ENCODE measurements around the gene DENND1A.

Gene DENND1A

DNA sequence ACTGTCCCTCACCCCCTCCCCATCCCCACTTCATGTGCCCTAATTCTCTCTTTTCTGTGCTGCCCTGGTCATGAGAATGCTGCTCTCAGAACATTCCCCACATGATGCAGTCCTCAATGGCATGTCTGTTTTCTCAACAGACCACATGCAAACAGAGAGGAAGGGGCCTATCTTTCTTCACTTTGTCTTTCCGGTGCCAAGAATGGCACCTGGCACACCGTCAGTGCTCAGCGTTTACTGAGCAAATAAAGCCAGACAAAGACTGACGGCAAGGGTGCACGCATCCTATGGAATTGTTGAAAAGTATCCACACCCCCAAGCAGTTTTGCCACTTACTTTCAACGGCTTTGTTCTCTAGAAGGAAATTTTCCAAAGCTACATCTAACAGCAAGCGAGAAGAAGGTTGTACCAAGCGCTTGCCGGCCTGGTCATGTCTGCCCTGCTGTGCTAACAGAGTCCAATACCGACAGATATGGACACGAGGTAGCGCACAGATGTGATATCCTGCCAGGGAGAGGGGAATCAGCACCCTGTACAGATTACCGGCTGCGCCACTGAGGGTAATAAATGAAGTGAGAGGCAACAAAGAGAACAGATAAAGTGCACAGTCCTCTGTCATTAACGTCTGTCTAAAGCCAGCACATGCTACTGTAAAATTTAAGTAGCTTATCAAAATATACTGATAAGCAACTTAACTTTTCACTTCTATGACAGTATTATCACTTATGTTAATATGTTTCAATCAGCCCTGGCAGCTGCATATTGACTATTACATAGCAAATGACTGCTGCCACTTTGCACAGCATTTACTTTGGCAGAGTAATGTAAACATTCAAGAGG lies 251.7 kb downstream of the DENND1A start:
- H3K9me3 ChIP-seq (ENCODE audit: control insufficient read depth, insufficient read depth, low read length), result peaks cover 2% of the 10 kb centered on the region; the same call in 1 of the 2 replicates
- H3K36me3 ChIP-seq (ENCODE audit: insufficient read depth, low read length), result no peaks in the 10 kb centered on the region
- H3K9ac ChIP-seq (ENCODE audit: low read depth, low read length), result no peak overlapping the region
- H3K4me1 ChIP-seq (ENCODE audit: insufficient read depth, low read length), result no peaks in the 10 kb centered on the region

DNA sequence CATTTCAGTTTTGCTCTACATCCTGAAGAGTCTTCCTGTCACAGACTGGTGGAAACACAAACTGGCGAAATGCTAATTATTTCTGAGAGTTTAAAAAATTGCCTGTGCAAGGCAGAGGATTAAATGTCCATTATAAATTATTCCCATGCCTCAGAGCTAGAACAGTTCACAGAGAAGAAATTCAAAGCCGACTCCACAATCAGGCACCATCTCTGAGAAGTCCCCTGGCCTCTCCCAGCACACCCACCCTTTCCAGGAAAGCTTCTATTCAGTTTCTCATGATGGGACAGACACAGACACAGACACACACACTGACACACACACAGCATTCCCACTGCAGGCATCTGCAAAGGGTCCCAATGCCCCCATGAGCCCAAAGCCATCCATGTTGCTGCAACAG lies 253.1 kb downstream of the DENND1A start:
- Histone ChIP-seq H3K4me1 (ENCODE audit: insufficient read depth, low read length) (no peaks in the 10 kb centered on the region), H3K36me3 (ENCODE audit: insufficient read depth, low read length) (no peaks in the 10 kb centered on the region), H3K9me3 (ENCODE audit: control insufficient read depth, insufficient read depth, low read length) (peaks cover 3% of the 10 kb centered on the region; the same call in 1 of the 2 replicates), H3K9ac (ENCODE audit: low read depth, low read length) (no peak overlapping the region)

DNA sequence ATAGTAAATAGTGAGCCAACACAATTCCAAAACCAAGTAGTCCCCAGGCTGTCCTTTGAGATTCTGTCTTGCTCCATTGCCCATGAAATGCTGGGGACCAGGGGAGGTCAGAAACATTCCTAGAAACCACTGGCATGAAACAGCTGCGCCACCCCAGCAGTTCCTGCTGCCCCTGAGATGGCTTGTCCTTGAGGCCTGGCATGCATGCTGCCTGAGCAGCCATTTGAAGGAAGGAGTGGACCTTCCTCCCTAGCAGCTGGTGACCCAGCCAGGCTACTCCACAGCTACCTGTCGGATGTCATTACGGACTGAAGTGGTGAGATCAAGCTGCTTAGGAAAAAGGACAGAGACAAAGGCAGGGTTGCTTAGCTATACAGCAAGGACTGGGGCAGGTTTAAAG lies 260.6 kb downstream of the DENND1A start:
- Histone ChIP-seq H3K4me1 (ENCODE audit: insufficient read depth, low read length) (no peaks in the 10 kb centered on the region), H3K36me3 (ENCODE audit: insufficient read depth, low read length) (no peaks in the 10 kb centered on the region), H3K9ac (ENCODE audit: low read depth, low read length) (no peak overlapping the region), H3K9me3 (ENCODE audit: control insufficient read depth, insufficient read depth, low read length) (peaks cover 7% of the 10 kb centered on the region; the same call in 1 of the 2 replicates)

DNA sequence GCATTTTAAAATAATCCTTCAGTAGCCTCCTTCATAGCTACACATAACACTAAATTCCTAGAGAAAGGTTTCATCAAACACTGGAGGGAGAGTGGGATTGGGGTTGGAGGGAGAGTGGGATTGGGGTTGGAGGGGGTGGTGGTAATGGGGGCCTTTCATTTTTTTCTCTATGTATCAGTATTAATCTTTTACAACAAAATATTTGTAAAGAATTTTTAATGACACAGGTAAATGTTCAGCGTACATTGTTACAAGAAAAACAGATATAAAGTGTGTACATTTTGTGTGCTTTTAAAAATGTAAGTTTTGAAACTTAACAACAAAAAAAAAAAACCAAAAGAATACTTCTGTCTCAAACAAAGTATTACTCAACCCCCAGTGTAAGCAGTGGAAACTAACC lies 266.4 kb downstream of the DENND1A start:
- Histone ChIP-seq H3K9ac (ENCODE audit: low read depth, low read length) (no peak overlapping the region), H3K36me3 (ENCODE audit: insufficient read depth, low read length) (no peaks in the 10 kb centered on the region), H3K4me1 (ENCODE audit: insufficient read depth, low read length) (no peaks in the 10 kb centered on the region), H3K9me3 (ENCODE audit: control insufficient read depth, insufficient read depth, low read length) (peaks cover 3% of the 10 kb centered on the region)

DNA sequence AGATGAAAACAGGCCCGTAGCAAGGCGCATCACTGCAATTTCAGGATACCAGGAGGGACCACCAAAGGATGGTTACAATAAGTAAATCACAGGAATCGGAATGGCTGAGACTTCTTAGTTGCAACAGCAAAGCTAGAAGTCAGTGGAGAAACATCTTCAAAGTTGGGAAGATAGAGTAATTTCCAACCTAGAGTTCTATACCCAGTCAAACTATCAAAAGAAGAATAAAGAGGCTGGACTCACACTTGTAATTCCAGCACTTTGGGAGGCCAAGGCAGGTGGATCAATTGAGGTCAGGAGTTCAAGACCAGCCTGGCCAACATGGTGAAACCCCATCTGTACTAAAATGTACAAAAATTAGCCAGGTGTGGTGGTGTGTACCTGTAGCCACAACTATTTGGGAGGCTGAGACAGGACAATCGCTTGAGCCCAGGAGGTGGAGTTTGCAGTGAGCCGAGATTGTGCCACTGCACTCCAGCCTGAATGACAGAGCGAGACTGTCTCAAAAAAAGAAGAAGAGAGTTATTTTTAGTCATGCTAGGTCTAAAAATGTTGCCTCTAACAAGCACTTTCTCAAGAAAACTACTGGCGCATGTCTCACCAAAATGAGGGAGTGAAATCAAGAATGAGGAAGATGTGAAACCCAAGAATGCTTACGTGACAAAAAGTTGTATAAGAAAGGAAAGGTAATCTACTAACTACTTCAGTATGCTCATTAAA lies 267.7 kb downstream of the DENND1A start:
- H3K9ac ChIP-seq (ENCODE audit: low read depth, low read length), result no peak overlapping the region
- no peaks in the 10 kb centered on the region for H3K36me3 ChIP-seq (ENCODE audit: insufficient read depth, low read length)
- H3K9me3 ChIP-seq (ENCODE audit: control insufficient read depth, insufficient read depth, low read length), result peaks cover 3% of the 10 kb centered on the region
- no peaks in the 10 kb centered on the region for H3K4me1 ChIP-seq (ENCODE audit: insufficient read depth, low read length)

DNA sequence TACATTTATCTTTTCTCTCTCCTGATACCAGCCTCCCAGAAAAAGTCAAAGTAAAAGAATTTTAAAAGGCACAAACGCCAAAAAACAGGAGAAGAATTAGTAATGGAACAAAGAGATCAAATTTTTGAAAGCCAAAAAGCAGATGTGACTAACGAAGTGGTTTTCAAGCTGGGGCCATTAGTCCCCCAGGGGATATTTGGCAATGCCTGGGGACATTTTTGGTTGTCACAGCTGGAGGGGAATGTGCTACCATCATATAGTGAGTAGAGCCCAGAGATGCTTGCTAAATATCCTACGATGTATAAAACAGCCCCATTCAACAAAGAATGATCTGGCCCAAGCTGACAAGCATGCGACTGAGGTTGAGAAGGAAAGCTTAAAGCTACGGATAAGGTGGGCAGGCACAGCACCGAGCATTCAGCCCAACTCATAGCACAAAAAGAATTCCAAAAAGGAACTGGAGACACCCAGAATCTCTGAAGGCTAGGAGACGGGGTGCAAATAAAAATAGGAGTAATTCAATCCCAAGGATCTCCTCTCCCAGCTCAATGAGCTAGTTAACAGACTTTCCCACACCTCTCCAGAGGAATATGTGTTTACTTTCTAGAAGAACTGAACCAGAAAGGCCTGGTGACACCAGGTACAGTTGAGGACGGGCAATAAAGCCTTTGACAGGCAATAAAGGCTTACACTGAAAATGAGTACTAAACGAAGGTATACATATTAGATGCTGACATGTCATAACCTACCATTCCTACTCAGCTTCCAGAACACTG lies 269.0 kb downstream of the DENND1A start:
- H3K9me3 ChIP-seq (ENCODE audit: control insufficient read depth, insufficient read depth, low read length), result peaks cover 3% of the 10 kb centered on the region; the same call in 1 of the 2 replicates
- H3K4me1 ChIP-seq (ENCODE audit: insufficient read depth, low read length), result peaks cover 4% of the 10 kb centered on the region
- H3K9ac ChIP-seq (ENCODE audit: low read depth, low read length), result no peak overlapping the region

DNA sequence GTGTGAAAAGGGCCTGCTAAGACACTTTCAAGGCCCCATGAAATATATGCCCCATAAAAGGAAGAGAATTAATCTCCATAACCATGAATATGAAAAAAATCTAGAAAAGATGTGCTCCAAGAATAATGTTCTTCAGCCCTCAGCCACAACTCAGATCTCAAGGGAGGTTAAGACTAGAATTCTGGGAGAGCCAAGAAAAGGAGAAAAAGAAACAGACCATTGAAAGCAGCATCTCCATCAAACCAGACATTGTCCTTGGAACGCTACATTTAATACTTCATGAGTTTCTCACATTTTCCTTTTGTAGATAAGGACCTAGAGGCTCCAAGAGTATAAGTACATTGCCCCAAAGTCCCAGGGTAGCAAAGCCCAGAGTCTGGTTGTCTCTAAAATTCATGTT lies 270.6 kb downstream of the DENND1A start:
- Histone ChIP-seq H3K4me1 (ENCODE audit: insufficient read depth, low read length) (peaks cover 4% of the 10 kb centered on the region), H3K36me3 (ENCODE audit: insufficient read depth, low read length) (no peaks in the 10 kb centered on the region), H3K9me3 (ENCODE audit: control insufficient read depth, insufficient read depth, low read length) (no peaks in the 10 kb centered on the region; the same call in 1 of the 2 replicates), H3K9ac (ENCODE audit: low read depth, low read length) (no peak overlapping the region)

More for the DNA sequence above, 269.0 kb downstream of the DENND1A start:
- H3K36me3 ChIP-seq (ENCODE audit: insufficient read depth, low read length), result no peaks in the 10 kb centered on the region

DNA sequence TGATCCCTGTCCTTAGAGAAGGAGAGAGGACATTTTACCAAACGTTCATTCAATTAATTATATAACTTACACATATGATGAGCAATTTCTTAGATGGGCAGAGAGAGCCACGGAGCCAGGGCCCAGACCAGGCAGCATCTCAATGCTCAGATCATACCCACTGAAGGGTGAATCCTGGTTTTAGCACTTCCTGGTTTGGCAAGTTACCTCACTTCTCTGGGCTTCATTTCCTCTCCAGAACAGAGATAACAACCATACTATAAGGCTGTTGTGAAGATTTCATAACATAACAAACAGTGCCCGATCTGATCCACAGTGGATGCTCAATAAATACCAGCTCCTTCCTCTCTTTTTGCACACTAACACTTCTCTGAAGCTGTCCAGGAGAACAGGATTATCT lies 271.1 kb downstream of the DENND1A start:
- peaks cover 4% of the 10 kb centered on the region for H3K4me1 ChIP-seq (ENCODE audit: insufficient read depth, low read length)
- no peak overlapping the region for H3K9ac ChIP-seq (ENCODE audit: low read depth, low read length)
- H3K36me3 ChIP-seq (ENCODE audit: insufficient read depth, low read length), result no peaks in the 10 kb centered on the region
- no peaks in the 10 kb centered on the region; the same call in 1 of the 2 replicates for H3K9me3 ChIP-seq (ENCODE audit: control insufficient read depth, insufficient read depth, low read length)

DNA sequence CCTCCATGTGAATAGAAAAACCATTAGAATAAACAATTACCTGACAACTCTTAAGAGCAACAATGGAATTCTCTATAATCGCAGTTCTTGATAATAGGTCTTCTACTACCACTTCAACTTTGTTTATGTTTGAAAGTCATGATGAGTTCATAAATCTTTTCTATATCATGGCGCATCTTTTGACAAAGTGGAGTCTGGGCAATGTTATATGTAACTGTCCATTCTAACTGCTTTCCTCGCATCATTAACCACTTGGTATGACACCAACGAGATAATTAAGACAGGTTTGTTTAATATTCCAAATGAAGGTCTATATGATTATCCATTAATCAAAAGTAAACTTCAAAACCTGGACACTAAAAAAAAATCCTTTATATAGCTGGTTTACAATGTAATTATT lies 272.0 kb downstream of the DENND1A start:
- Histone ChIP-seq H3K9me3 (ENCODE audit: control insufficient read depth, insufficient read depth, low read length) (no peaks in the 10 kb centered on the region; the same call in 1 of the 2 replicates), H3K4me1 (ENCODE audit: insufficient read depth, low read length) (peaks cover 4% of the 10 kb centered on the region), H3K36me3 (ENCODE audit: insufficient read depth, low read length) (no peaks in the 10 kb centered on the region), H3K9ac (ENCODE audit: low read depth, low read length) (no peak overlapping the region)

DNA sequence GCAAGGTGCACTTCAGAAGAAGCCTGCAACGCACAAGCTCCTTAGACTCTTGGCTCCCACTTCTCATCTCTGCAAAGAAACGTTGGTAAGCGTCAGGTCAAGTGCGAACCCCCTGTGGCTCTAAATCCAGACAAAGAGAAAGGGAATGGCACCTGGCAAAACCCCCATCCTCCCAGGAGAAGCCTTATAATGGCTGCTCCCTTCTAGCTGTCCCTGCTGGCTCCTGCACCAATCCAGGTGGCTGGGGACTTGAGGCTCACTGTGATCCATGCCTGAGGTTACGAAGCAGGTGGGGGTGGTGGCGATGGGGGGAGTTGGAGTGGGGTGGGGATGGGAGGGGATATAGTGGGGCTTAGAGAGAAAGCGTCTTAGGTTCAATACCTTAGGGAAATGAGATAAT lies 272.8 kb downstream of the DENND1A start:
- H3K4me1 ChIP-seq (ENCODE audit: insufficient read depth, low read length), result peaks cover 4% of the 10 kb centered on the region
- H3K9ac ChIP-seq (ENCODE audit: low read depth, low read length), result no peak overlapping the region
- H3K36me3 ChIP-seq (ENCODE audit: insufficient read depth, low read length), result no peaks in the 10 kb centered on the region
- no peaks in the 10 kb centered on the region for H3K9me3 ChIP-seq (ENCODE audit: control insufficient read depth, insufficient read depth, low read length)

DNA sequence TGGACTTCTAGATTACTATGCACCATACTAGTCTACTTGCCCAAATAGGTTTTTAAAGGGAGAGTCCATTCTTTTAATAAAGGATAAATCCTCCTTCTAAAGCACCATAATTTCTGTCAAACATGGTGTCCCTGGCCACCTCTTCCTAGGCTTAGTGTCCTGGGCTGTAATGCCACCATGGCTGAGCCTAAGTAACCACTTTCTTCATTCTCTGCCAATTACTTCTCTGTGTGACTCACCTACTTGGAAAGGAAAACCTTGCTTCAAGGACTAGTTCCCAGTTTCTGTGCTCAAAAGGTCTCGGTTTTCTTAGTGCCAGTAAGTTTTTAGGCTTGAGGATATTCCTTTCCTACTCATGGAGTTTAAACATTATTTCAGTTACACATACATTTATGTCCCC lies 273.4 kb downstream of the DENND1A start:
- Histone ChIP-seq H3K9me3 (ENCODE audit: control insufficient read depth, insufficient read depth, low read length) (no peaks in the 10 kb centered on the region), H3K9ac (ENCODE audit: low read depth, low read length) (no peak overlapping the region), H3K4me1 (ENCODE audit: insufficient read depth, low read length) (peaks cover 4% of the 10 kb centered on the region), H3K36me3 (ENCODE audit: insufficient read depth, low read length) (no peaks in the 10 kb centered on the region)

DNA sequence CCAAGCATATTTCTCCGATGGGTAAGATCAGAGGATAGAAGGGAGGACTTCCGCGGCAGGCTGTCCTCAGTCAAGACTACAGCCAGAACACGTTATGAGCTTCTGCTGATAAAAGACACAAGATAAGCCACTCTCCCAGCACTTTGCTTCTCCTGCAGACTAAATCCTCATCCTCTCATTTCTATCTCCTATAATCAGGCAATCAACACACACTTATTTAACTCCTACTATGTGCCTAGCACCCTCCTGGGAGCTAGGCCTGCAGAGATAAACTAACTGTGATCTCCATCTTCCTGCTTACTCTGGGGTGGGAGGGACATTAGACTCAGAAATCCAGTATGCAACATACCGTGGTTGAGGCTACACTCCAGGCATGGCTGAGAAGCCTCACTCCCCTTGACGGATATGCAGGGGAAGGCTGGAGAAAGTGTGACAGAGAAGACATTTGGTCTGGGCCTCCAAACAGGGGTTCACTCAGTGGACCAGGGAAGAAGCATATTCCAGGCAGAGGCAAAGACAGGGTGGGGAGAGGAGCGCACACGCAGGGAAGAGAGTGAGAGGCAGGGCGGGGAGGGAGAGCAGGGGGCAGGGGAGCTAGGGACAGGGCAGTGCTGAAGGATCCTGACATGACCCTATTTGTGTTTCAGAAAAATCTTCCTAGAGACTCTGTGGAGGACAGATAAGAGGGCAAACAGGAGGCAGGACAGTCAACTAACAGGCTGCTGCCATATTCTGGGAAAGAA lies 274.1 kb downstream of the DENND1A start:
- peaks cover 4% of the 10 kb centered on the region for H3K4me1 ChIP-seq (ENCODE audit: insufficient read depth, low read length)
- no peaks in the 10 kb centered on the region for H3K36me3 ChIP-seq (ENCODE audit: insufficient read depth, low read length)
- H3K9ac ChIP-seq (ENCODE audit: low read depth, low read length), result no peak overlapping the region

DNA sequence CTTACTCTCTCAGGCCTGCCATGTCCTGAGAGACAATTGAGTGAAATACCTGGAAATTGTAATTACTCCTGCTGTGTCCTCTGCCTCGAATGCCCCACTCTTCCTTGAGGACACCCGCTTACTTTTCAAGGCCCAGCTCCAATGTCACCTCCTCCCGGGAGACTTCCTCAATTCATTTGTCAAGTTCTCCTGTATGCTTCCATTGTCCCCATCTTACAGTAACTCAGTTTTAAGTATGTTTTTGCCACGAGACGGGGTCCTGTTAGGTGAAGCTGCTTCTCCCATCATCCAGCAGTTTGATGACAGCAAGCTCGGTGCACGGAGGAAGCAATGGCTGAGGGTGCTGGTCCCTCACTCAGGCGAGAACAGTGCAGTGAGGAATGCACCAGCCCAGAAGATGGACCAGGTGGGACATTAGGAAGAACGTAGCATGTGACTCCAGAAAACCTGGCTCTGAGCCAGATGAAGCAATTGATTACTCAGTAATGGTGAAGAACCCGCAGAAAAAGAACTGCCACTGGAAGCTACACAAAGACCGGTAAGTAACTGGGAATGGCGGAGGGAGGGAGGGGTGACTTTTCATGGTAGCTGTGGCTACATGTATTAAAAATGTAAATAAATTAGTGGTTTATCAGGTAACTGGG lies 274.8 kb downstream of the DENND1A start:
- Histone ChIP-seq H3K9me3 (ENCODE audit: control insufficient read depth, insufficient read depth, low read length) (no peaks in the 10 kb centered on the region), H3K4me1 (ENCODE audit: insufficient read depth, low read length) (peaks cover 4% of the 10 kb centered on the region), H3K36me3 (ENCODE audit: insufficient read depth, low read length) (no peaks in the 10 kb centered on the region), H3K9ac (ENCODE audit: low read depth, low read length) (no peak overlapping the region)

More for the DNA sequence above, 274.1 kb downstream of the DENND1A start:
- no peaks in the 10 kb centered on the region for H3K9me3 ChIP-seq (ENCODE audit: control insufficient read depth, insufficient read depth, low read length)
